LNCaP clone FGC (cell line): Measurements from ENCODE around the gene C2orf76.

Experiments used
- DNase-seq: peaks from one replicate; pipeline ENCODE4 v3.0.0-alpha.2; 2011; ENCODE audit warnings: low read depth
- H3K4me3 ChIP-seq: 2 replicates; pipeline ENCODE4 v1.5.1; 2011; ENCODE audit warnings: mild to moderate bottlenecking, low read depth, low read length, control low read depth
- TF ChIP-seq, protein P1 (sequence below): IDR thresholded peaks from 2 replicates; pipeline ENCODE4 v1.5.1; 2012; ENCODE audit warnings: mild to moderate bottlenecking; ENCODE audit not compliant: control insufficient read depth, insufficient read depth; ENCODE audit errors: extremely low read depth

Gene C2orf76

GRCh38 chr2:119324685-119325270, 41.9 kb downstream of the C2orf76 start:
- TF ChIP-seq, protein P1, sequence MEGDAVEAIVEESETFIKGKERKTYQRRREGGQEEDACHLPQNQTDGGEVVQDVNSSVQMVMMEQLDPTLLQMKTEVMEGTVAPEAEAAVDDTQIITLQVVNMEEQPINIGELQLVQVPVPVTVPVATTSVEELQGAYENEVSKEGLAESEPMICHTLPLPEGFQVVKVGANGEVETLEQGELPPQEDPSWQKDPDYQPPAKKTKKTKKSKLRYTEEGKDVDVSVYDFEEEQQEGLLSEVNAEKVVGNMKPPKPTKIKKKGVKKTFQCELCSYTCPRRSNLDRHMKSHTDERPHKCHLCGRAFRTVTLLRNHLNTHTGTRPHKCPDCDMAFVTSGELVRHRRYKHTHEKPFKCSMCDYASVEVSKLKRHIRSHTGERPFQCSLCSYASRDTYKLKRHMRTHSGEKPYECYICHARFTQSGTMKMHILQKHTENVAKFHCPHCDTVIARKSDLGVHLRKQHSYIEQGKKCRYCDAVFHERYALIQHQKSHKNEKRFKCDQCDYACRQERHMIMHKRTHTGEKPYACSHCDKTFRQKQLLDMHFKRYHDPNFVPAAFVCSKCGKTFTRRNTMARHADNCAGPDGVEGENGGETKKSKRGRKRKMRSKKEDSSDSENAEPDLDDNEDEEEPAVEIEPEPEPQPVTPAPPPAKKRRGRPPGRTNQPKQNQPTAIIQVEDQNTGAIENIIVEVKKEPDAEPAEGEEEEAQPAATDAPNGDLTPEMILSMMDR: no peak
- no peak for DNase-seq
- no peak overlapping the region for H3K4me3 ChIP-seq

- TF ChIP-seq, protein P1: no peak
- DNase-seq: no peak
- H3K4me3 ChIP-seq: no peak overlapping the region
Measured at GRCh38 chr2:119323459-119323858, 43.2 kb downstream of the C2orf76 start.

DNA sequence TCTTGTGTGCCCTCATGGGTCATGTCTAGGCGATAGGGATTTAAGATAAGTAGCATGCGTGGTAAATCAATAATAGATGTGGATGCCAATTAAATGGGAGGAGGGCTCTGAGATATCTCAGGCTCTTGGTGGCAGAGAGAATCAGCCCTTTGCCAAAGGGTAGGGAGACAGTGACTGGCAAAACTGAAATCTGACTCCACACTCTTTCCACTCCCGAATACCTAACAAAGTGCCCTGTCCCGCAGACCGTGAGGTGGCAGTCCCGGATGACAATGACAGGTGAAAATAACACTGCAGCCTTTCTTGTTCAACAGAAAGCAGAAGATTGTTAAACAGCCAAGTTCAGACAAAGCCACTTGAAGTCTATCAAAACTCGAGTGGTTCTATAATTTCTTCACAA, 47.0 kb downstream of the C2orf76 start:
- DNase-seq: no peak
- TF ChIP-seq, protein P1: 0 out of 2 replicates have a peak, but pooled peaks have one; percentile 5
- H3K4me3 ChIP-seq: no peak overlapping the region

- TF ChIP-seq, protein P1: no peak
- DNase-seq: no peak
- no peak overlapping the region for H3K4me3 ChIP-seq
Measured at GRCh38 chr2:119317554-119317953, 49.1 kb downstream of the C2orf76 start.

DNA sequence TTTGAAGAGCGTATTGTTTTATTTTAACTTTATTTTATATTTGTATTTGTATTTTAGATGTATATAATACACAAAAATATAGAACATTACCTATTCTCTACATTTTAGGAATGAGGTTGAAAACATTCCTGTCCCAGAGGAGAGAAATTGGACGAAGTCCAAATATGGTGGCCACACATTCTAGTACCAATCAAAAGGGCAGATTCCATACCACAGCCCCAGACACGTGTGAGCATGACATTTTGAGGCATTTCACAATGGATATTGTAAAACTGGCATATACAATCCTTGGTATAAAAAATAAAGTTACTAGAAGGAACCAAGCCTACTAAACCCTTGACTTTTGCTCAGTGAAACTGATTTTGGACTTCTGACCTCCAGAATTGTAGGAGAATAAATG, 50.6 kb downstream of the C2orf76 start:
- TF ChIP-seq, protein P1: no peak
- DNase-seq: no peak
- no peak overlapping the region for H3K4me3 ChIP-seq

GRCh38 chr2:119315241-119315925, 51.3 kb downstream of the C2orf76 start:
- TF ChIP-seq, protein P1: no peak
- H3K4me3 ChIP-seq: no peak overlapping the region
- peak; percentile 69 for DNase-seq

- no peak overlapping the region for H3K4me3 ChIP-seq
- TF ChIP-seq, protein P1: no peak
- no peak for DNase-seq
Measured at GRCh38 chr2:119311831-119312230, 54.8 kb downstream of the C2orf76 start.
